Endometrium (tissue), 2 donors: ENCODE results near the gene KCNQ4.

Source experiments
- FAIRE-seq: peaks from 2 replicates; lab custom pipeline; 2012; peaks lifted over from hg19 to GRCh38; lab: Jason Lieb, UNC
- donor health status: control.
- donor health status: control.

The KCNQ4 gene

DNA sequence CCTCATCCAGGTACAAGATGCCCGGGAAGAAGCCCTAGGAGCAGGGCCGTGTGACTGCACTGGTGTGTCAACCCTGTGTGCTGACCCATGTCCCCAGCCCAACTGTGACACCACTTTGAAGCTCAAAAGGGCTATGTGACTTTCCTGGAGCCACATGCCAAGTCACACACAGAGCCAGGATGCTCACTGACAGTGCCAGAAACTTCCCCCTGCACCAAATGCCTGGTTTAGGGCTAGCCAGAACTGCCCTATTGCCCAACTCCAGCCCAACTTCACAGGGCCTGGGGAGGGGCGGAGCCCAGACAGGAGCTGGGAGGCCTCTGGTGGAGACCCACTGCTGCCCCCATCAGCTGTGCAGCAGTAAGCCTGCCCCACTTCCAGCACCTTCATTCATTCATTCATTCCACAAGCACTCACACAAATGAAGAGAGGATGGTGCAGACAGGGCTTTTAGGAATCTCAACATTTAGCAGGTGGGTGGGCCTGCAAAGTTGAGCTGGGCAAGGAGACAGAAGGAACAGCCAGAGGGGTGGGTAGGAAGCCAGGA, 36.7 kb downstream of the KCNQ4 start:
- no peak for FAIRE-seq

DNA sequence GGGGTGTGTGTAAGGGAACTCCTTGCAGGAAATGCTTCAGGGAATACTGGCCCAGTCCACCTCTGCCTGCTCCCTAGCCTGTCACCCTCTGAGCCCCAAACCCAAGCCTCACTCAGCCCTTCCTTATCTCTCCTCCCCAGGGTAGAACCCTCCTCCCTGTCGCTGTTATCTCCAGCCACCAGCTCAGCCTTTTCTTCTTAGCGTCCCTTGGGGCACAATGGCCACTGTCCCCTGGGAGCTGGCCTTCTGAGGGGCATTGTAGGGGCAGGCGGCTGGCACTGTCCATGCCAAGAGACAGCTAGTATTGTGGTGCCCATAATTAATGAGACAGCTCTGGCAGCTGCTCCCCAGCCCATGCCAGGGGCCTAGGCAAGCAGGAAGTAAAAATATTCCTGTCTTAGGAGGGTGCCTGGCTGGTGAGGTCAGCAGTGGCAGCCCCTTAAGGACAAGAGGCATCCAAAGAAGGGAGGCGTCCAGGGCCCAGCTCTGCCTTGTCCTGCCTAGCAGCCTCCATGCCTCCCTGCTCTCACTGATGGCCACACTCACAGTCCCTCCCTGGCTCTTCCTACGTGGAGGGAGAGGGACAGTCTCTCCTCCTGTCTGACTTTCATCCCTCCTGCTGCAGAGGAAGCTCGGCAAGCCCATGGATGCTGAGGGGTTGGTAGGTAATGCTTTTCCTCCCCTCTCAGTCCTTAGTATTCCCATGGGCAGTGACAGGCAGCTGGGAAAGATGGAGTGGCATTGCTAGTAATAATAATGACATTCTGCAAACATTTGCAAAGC, 37.5 kb downstream of the KCNQ4 start:
- FAIRE-seq: no peak

GRCh38 chr1:40822890-40823289, 39.3 kb downstream of the KCNQ4 start:
- FAIRE-seq: no peak

DNA sequence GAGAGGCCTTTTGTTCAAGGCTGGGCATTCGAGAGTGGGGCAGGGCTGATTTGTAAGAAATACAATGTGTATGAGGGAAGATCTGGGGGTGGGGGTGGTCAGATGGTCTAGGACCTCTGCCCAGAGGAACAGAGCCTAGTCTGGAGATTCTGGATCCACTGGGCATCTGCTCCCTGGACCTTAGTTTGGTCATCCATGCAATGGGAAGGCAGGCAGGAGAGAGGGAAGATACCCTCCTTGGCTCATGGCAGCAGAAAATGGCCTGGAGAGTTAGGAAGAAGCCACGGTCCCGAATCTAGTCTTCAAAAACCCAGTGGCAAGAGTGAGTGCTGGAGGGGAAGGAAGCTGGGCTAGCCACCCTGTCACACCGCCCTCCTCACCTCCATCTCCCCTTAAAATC, 39.8 kb downstream of the KCNQ4 start:
- no peak for FAIRE-seq

GRCh38 chr1:40823983-40824382, 40.4 kb downstream of the KCNQ4 start:
- no peak for FAIRE-seq

- no peak for FAIRE-seq
These were observed 41.2 kb downstream of the KCNQ4 start for GRCh38 chr1:40824591-40825434.

DNA sequence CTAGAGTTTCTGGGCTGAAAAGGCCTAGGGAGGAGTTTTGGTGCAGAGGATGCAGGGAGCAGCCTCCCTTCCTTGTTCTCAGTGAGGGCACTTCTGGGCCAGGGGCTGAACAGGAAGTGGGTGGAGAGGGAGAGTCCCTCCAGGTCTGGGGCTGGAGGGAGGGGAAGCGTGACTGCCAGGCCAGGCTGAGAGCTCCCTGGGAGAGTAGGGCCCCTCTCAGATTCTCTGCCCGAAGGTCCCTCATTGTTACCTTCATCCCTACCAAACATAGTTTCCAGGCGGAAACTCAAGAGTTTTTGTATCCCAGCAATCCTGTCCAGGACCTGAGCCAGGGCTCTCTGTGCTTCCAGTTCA, 41.8 kb downstream of the KCNQ4 start:
- FAIRE-seq: no peak

- no peak for FAIRE-seq
These were observed 42.4 kb downstream of the KCNQ4 start for GRCh38 chr1:40825996-40826395.

DNA sequence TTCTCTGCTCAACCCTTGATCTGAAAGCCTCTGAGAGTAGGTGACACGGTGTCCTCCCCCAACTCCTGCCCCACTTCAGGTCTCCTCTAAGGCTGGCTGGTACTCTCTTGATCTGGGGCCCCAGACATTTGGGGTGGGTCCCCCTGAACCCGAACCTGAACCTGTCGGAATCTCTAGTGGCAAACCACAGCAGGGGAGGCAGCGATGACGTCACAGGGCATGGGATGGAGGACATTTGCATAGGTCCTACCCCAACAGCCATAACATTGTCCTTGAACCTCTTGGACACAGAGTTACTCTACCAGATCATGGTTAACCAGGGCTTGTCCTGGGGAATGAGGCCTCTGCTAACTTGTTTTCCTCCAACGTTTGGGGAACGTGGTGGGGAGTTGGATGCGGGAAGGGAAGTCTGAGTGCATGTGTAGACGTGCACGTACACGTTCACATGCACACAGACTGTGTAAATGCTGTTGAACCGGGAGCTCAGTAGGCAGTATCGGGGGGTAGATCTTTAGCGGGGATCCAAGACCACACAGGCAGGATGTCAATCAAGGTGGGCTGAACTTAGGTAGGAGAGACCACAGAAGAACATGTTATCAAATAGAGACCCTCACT, 46.2 kb downstream of the KCNQ4 start:
- no peak for FAIRE-seq

DNA sequence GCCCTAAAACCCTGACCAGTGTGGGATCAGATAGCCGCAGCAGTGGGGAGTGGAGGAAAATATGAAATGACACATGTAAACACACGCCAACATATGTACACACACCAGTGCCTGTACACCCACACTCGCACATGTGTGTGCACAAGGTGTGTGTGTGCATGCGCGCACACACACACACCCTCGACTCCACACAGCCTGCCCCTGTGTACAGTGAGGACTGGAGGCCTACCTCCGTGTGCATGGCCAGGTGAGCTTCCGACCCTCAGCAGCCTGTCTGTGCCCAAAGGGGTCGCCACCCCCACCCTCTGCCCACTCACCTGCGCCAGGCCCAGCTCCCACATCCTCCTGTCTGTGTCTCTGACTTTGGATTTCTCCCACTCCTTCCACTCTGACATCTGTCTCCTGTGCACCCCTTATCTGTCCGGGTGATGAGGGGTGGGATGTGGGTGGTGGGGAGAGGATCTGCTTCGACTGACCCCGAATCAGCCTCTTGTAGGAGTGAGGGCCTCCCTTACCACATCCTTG, 46.9 kb downstream of the KCNQ4 start:
- no peak for FAIRE-seq

DNA sequence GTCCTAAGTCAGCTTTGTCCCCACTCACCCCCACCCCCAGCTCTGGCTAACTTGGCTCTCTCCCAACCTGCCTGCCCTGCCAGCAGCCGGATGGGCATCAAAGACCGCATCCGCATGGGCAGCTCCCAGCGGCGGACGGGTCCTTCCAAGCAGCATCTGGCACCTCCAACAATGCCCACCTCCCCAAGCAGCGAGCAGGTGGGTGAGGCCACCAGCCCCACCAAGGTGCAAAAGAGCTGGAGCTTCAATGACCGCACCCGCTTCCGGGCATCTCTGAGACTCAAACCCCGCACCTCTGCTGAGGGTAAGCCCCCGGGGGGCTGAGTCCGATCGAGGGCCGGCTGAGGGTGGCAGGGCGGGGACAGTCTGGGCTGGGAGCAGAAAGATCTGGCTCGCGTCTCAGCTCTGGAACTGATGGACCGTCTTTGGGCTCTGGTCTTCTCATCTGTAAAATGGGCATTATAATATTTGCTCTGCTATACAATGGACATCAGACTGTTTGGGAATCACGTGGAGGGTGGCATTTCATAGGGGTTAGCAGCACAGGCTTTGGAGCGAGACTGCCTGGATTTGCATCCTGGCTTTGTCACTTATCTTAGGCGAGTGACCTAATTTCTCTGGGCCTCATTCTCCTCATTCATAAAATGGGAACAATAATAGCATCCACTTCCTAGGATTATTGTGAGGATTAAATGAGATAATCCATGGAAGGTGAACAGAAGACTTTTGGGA, 47.6 kb downstream of the KCNQ4 start:
- no peak for FAIRE-seq

DNA sequence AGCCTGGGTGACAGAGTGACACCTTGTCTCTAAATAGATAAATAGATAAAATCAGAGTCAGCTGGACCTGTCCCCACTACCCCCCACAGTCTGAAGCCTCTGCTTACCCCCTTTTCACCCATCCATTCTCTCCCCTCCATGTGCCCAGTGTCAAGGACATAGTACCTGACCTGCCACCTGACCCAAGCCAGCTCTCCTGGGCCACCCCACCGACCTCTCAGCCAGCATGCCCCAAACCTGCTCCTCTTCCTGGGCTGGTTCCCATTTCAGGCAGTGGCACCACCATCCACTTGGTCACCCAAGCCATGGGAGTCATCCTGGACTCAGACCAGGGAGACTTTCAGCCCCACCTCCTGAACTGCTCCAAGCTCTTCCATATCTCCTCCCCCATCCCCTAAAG, 50.4 kb downstream of the KCNQ4 start:
- no peak for FAIRE-seq

DNA sequence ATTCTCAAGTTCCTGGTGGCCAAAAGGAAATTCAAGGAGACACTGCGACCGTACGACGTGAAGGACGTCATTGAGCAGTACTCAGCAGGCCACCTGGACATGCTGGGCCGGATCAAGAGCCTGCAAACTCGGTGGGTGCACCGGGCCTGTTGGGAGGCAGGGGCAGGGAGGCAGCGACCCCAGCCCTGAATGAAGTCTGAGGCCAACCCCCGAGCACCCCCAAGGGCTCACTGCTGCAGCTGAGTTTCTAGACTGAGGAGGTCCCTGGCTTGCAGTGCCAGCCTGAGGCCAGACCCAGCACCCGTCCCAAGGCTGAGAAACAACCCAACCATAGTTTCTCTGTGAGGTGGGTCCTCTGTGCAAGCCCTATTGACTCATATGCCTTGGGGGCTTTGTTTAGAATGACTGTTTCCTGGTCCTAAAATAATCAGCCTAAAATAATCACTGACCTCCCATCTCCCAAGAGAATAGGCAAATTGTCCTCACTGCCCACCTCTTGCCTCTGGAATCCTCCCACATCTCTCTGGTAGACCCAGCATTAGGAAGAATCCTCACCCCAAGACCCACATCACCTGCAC, 51.5 kb downstream of the KCNQ4 start:
- FAIRE-seq: no peak

- FAIRE-seq: no peak
These were observed 52.7 kb downstream of the KCNQ4 start for GRCh38 chr1:40836283-40836682.

- FAIRE-seq: no peak
These were observed 54.0 kb downstream of the KCNQ4 start for GRCh38 chr1:40837601-40838000.

DNA sequence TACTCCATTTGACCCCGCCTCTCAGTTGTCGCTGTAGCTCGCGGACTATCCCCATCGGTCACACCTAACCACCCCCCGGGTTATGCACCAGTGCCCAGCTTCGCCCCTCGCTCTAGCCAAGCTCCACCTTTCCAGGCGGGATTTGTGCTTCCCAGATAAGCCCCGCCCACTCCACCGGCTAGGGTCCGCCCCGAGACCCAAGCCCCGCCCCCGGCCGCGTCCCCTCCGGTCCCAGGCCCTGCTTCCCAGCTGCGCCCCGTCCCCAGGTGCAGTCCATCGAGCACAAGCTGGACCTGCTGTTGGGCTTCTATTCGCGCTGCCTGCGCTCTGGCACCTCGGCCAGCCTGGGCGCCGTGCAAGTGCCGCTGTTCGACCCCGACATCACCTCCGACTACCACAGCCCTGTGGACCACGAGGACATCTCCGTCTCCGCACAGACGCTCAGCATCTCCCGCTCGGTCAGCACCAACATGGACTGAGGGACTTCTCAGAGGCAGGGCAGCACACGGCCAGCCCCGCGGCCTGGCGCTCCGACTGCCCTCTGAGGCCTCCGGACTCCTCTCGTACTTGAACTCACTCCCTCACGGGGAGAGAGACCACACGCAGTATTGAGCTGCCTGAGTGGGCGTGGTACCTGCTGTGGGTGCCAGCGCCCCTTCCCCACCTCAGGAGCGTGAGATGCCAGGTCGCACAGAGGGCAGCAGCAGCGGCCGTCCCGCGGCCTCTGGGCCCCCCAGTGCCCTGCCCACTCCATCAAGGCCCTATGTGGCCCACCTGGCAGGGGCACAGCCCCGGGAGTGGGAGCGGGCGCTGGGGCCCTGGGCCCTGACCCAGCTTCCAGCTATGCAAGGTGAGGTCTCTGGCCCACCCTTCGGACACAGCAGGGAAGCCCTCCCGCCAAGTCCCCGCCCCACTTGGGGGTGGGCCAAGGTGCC, 54.7 kb downstream of the KCNQ4 start:
- no peak for FAIRE-seq

DNA sequence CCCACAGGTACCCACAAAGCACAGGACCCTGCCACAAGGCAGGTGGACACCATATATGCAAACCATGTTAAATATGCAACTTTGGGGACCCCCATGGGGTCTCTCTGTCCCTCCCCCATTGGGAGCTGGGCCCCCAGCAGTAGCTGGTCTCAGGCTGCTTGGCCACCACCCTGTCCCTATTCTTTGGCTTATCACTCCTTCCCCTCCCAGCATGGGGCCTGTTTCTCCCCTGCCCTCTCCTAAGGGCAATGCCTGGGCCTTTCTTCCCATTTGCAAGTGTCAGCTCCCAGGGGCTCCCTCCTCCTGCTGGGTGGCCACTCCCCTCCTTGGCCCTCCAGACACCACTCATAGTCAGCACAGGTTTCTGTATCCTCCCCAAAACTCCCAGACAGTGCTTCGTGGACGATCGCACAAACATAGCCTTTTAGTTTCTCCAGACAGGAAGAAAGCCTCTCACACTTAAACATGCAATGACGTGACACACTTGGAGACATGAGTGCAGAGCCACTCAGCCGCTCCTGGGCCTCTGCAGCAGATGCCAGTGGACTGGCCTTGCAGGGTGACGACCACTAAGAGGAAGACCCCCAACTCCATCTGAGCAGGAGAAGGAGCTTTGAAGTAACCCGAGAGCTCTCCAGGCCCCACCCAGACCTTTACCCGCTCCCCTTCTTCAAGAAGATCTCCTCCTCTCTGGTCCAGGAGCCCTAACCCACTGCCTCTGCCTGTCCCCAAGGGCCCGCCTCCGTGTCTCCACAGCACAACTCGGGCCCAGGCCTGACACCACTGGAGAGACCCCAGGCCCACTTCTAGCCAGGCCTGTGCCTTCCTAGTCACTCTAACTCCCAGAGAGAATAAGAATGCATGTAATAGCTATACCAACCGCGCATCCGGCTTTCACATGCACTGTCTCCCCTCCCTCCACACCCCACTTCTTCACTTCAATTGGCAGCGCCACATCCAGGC, 55.7 kb downstream of the KCNQ4 start:
- no peak for FAIRE-seq

- FAIRE-seq: no peak
These were observed 56.4 kb downstream of the KCNQ4 start for GRCh38 chr1:40839943-40840335.
